Breast epithelium (tissue), 3 donors: ENCODE measurements around the gene BTD.

Source experiments
- POLR2A ChIP-seq: fragments of 450-650 bp; IDR thresholded peaks from one replicate; pipeline ENCODE4 v1.6.1; 2016; ENCODE audit warnings: antibody characterized with exemption, mild to moderate bottlenecking, moderate library complexity
- POLR2AphosphoS5 ChIP-seq, 3 donors: sonication (generic); formaldehyde crosslinking; IDR thresholded peaks; one replicate each; pipeline ENCODE4 v1.6.1; 2017; ENCODE audit warnings: antibody characterized with exemption in 3 of 3

GRCh38 chr3:15606434-15606891 is 4.9 kb downstream of the BTD start:
- TF ChIP-seq POLR2A (no peak), POLR2AphosphoS5 (IDR thresholded peaks at IDR 0.05) (no peak)
